Measurements from ENCODE around the gene LIG1.
A peak's percentile ranks its signal among the peaks of the same experiment; 100 is the strongest.

Gene LIG1

DNA sequence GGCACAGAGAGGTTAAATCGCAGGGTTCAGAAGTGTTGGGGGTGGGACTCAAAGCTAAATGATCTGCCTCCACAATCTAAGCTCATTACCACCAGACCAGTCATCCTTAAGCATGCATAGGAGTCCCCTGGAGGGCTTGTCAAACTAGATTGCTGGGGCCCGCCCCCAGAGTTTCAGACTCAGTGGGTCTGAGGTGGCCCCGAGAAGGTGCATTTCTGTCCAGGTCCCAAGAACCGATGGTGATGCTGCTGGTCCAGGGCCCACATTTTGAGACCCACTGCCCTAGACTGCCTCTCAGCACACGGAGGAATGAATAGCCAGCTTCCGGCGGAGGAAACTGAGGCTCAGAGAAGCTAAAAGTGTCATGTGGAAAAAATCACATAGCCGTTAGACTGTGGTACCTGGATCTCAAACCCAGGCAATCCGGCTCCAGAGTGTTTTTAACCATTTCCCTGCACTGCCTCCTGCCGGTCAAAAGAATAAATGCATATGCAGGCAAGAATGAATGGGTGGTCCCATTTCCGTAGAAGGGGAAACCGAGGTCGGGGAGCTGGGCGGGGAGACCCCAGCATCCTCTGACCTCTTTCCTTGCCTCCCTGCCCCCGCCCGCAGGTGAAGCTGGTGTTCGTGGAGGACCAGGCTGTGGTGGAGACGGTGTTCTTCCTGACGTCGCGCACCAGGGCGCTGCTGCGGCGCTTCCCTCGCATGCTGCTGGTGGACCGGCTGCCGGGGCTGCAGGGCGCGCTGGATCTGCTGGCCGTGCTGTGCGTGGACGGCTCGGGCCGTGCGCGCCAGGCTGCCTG lies 24.1 kb upstream of the LIG1 start:
- in situ Hi-C loops (cut with HindIII; ENCODE audit: low sequenced_read_pairs) = no loop called here

DNA sequence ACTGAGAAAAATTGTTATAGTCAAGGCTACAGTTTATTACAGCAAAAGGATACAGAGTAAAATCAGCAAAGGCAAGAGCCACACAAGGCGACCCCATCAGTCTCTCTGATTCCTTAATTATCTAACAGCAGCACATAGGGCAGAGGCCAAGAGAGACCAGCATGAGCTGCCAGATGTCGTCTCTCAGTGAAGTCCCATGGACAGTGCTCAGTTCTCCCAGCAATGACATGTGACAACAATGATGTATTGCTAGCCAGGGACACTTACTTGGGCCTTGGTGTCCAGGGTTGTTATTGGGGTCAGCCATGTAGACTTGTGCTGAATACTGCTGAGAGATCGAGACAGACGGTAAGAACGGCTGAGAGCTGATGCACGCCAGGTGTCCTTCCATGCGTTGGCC lies 22.6 kb upstream of the LIG1 start:
- H3K4me3 ChIP-seq (ENCODE audit: low read depth, low read length) = no peak overlapping the region
- DNase-seq (ENCODE audit: low read depth, low spot score) = no peak
- in situ Hi-C loops (cut with HindIII; ENCODE audit: low sequenced_read_pairs) = no loop called here
- TF ChIP-seq, protein P1, sequence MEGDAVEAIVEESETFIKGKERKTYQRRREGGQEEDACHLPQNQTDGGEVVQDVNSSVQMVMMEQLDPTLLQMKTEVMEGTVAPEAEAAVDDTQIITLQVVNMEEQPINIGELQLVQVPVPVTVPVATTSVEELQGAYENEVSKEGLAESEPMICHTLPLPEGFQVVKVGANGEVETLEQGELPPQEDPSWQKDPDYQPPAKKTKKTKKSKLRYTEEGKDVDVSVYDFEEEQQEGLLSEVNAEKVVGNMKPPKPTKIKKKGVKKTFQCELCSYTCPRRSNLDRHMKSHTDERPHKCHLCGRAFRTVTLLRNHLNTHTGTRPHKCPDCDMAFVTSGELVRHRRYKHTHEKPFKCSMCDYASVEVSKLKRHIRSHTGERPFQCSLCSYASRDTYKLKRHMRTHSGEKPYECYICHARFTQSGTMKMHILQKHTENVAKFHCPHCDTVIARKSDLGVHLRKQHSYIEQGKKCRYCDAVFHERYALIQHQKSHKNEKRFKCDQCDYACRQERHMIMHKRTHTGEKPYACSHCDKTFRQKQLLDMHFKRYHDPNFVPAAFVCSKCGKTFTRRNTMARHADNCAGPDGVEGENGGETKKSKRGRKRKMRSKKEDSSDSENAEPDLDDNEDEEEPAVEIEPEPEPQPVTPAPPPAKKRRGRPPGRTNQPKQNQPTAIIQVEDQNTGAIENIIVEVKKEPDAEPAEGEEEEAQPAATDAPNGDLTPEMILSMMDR (IDR thresholded peaks at IDR 0.05; ENCODE audit: low read depth, low read length) = no peak

More for the DNA sequence above, 24.1 kb upstream of the LIG1 start:
- TF ChIP-seq, protein P1 (IDR thresholded peaks at IDR 0.05; ENCODE audit: low read depth, low read length) = peak; percentile 62
- no peak for DNase-seq (ENCODE audit: low read depth, low spot score)
- H3K4me3 ChIP-seq (ENCODE audit: low read depth, low read length) = no peak overlapping the region

GRCh38 chr19:48190885-48191284 lies 20.7 kb upstream of the LIG1 start:
- H3K4me3 ChIP-seq (ENCODE audit: low read depth, low read length) = no peak overlapping the region
- in situ Hi-C loops (cut with HindIII; ENCODE audit: low sequenced_read_pairs) = no loop called here
- TF ChIP-seq, protein P1 (IDR thresholded peaks at IDR 0.05; ENCODE audit: low read depth, low read length) = no peak
- no peak for DNase-seq (ENCODE audit: low read depth, low spot score)

DNA sequence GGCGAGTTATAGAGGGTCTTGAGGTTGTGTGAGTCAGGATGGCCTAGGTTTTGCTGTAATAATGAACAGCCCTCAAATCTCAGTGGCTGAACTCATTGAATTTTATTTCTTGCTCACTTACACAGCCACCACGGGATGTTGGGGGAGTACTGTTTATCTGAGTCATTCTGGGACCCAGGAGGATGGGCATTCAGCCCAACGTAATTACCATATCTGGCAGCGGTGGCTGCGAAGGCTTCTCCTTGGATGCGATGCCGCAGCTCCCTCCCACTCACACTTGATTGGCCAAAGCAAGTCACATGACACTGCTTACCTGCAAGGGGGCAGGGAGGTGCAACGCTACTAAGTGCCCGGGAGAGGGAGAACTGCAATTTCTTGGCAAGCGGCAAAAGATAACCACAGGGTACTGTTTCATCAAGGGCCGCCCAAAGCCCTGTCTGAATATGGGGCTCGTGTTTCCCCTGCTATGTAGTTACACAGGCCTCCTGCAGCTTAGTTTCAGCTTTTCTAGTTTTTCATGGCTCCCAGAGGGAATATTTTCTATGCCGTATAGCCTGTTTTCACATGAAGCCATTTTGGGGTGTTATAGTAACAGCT lies 20.2 kb upstream of the LIG1 start:
- TF ChIP-seq, protein P1 (IDR thresholded peaks at IDR 0.05; ENCODE audit: low read depth, low read length) = peak; percentile 25
- in situ Hi-C loops (cut with HindIII; ENCODE audit: low sequenced_read_pairs) = no loop called here
- DNase-seq (ENCODE audit: low read depth, low spot score) = peak; percentile 88
- H3K4me3 ChIP-seq (ENCODE audit: low read depth, low read length) = no peak overlapping the region

DNA sequence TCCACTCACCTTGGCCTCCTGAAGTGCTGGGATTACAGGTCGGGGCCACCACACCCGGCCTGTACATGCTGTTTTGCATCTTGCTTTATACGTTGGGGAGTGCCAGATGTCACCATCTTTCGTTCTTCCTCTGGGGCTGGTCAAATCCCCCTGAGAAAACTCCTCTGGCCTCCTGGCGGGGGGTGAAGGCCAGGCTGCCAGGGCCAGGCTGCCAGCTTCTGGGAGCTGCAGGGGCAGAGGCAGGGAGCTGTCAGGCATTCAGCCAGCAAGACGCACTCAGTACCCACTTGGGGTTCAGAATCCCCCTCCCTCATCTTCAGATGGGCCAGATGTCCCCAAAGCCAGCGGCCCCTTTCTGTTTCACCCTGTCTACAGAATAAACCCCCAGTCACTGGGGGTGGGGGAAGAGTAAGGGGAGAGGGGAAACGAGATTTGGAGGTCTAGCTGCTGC lies 16.4 kb upstream of the LIG1 start:
- no peak for DNase-seq (ENCODE audit: low read depth, low spot score)
- no peak overlapping the region for H3K4me3 ChIP-seq (ENCODE audit: low read depth, low read length)
- in situ Hi-C loops (cut with HindIII; ENCODE audit: low sequenced_read_pairs) = no loop called here
- TF ChIP-seq, protein P1 (IDR thresholded peaks at IDR 0.05; ENCODE audit: low read depth, low read length) = no peak

DNA sequence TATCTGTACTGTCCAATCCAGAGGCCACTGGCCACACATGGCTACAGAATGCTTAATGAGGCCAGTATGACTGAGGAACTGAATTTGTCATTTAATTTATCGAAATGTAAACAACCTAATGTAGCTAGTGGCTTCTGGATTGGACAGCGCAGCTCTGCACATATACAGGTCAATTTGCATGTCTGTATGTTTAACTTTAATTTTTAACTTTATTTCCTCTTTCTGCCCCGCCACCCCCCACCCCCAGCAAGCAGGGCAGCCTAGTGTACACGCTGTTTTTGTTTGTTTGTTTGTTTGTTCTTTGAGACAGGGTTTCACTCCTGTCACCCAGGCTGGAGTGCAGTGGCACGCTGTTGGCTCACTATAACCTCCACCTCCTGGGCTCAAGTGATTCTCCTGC lies 15.9 kb upstream of the LIG1 start:
- no peak for DNase-seq (ENCODE audit: low read depth, low spot score)
- TF ChIP-seq, protein P1 (IDR thresholded peaks at IDR 0.05; ENCODE audit: low read depth, low read length) = no peak
- H3K4me3 ChIP-seq (ENCODE audit: low read depth, low read length) = no peak overlapping the region
- in situ Hi-C loops (cut with HindIII; ENCODE audit: low sequenced_read_pairs) = no loop called here
